Inferior parietal cortex (tissue), 1 donor: ENCODE data around the gene GTF2E1.

Source experiments
- DNase-seq: peaks from one replicate; pipeline ENCODE4 v3.0.0-alpha.2; 2016; ENCODE audit errors: extremely low spot score

Gene GTF2E1

DNA sequence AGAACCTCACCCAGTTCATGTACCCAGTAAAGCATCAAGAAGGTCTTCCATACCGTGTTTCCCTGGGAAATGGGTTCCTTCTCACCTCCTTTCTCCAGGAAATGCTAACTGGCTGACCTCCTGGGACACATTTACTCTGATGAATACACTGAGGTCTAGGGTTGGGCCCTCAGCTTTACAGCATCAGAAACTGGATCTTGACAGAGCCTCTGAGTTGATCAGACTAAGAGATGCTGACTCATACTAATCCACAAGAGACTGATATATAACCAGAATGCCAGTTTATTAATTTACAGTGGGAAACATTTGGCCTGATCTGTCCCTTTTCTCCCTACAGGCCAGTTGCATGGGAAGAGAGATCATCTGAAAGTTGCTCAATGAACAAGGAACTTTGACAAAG lies 55.8 kb downstream of the GTF2E1 start:
- DNase-seq = no peak

DNA sequence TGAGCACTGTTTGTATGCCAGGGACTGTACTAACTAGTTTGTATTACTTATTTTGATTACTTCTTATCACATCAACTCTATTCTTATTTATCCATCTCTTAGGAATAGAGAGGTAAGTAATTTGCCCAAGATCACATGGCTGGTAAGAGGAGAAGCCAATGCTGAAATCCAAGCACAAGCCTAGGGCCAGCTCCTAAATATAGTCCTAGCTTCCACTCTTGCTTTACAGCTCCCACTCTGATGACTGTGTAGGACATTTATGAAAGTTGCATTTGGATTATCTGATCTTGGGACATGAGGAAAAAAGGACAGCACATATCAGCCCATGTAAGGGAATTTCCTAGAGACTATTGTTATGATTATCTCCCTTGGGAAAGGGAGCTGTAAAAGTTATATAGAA lies 58.1 kb downstream of the GTF2E1 start:
- no peak for DNase-seq

DNA sequence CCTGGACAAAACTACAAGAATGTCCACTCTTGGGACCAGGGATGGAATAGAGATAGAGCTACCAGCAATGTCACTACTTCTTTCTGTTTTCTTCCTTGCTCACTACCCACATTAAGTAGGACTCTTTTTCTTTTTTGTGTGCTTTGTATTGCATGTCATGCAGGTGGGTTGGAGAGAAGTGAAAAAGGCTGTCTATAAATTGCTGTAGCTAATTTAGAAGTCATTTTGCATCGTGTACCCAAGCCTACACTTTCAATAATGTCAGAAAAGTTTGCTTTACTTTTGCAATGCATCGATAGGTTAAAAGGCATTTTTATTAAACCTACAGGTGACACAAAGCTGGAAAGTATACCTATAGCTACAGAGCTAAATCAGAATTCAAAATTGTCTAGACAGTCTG lies 58.9 kb downstream of the GTF2E1 start:
- no peak for DNase-seq

DNA sequence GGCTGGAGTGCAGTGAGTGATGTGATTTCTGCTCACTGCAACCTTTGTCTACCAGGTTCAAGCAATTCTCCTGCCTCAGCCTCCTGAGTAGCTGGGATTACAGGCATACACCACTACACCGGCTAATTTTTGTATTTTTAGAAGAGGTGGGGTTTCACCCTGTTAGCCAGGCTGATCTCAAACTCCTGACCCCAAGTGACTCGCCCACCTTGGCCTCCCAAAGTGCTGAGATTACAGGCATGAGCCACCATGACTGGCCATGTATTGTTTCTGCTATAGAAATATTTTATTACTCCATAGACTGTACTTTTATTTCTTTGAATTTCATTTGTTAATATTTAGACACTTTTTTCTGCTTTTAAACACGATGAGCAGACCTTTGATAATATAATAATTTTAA lies 60.4 kb downstream of the GTF2E1 start:
- no peak for DNase-seq

DNA sequence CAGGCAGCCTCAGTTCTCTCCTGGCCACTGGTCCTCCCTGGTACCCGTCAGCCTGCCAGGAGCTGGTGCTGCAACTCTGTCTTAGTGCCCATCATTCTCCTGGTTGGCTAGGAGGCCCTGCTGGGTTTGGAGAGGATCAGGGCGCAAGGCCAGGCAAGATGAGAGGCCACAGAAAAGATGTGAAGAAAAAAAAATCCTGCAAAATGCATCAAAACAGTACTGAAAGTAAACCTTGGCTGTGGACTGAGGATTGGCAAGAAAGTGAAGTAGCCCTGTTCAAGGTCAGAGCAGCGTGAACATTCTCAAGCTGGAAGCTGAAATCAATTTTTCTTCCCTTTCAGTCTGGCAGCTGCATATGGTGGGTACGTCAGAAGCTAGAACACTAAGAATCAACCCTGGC lies 74.2 kb downstream of the GTF2E1 start:
- no peak for DNase-seq

DNA sequence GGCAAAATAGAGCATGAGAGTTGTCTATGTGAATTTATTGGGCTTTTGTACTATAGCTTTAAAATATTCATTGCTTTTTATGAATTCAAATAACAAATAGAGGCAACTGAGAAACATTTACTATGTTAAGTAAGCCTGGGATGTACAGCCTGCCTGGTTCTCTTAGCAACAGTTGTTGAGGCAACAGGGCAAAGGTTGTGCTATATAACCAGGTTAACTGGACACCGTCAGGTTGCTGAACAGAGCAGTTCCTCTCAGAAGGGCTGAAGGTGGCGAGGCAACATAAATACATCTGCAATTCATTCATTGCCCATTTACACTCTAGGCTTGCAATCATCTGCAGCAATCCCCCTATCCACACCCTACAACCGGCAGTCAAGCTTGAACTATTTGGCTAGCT lies 78.2 kb downstream of the GTF2E1 start:
- DNase-seq = no peak

DNA sequence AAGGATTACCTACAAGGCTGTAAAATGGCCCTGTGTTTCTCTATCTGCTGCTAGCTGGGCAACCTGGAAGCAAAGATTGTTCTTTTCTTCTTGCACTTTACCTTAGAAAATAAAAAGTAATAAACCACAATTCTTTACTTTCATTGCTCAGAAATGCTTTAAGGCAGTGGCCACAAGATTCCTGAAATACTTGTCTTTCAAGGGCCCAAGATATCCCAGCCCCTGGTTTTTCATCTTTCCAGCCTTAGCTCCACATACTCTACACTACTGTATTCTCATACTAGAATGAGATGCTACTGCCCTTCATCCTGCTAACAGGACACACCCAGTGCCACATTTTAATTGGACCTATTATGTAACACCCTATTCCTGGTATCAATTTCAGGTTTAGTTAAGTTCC lies 78.9 kb downstream of the GTF2E1 start:
- DNase-seq = no peak

DNA sequence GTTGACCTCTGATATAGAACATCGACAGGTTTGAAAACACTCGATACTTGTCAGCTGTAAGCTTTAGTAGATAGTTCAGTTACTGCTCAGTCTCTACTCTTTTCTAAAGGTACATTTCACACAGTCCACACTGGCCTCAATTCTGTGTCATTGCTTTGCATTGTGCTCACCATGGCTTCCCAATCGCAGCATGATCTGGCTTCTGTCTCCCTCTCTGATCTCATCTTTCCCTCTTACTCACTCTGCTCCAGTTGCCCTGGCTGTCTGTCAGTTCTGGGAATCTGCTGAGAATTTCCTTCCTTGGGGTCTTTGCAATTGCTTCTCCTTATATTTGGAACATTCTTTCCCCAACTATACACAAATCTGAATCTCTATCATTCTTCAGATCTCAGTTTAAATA lies 80.6 kb downstream of the GTF2E1 start:
- no peak for DNase-seq

DNA sequence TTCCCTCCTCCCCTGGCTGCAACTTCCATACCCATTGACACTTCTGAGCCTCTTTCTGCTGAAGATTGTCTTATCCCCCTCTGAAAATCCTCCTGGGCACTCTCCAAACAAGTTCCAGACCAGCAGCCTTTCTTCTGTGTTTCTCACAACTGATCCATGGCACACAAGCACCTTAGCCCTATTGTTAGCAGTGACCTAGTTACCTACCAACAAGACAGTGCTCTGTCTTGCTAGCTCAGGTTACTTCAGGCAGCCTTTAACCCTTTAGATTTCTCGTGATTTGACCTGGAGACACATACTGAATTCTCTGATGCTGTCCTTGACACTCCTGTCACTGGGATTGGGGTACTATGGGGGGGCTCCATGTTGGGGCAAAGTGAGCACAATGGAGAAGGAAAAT lies 82.1 kb downstream of the GTF2E1 start:
- no peak for DNase-seq

DNA sequence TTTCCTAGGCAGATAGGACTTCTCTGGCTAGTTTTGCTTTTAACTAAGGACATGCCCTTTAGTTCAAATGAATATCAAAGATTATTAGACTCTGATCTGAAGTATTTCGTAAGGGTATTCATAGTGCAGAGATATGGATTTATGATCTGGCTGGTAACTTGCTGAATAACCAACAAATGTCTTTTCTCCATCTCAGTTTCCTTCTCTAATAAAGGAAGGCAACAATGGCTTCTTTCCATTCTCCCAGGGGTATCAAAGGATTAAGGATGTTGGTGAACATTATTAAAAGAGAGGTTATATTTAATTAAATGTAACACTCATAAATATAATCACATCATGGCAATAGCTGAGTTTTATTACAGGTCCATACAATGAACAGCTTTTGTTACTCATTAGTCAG lies 86.3 kb downstream of the GTF2E1 start:
- no peak for DNase-seq

DNA sequence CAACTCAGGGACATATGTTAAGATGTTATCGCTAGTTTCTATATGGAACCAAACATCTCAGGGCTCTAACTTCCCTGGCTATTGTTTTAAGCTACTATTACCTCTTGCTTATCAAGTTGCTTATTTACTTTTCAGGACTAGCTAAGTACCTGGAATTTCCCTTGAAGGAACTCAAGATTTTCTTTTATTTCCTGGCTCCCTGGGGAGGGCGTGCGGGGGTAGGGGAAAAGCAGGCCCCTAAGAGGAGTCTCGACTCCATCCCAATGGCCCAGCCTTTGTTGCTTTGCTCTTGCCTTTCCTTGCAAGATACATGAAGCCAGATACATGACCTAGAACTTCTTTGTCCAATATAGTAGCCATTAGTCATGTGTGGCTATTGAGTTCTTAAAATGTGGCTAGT lies 88.5 kb downstream of the GTF2E1 start:
- DNase-seq = no peak
